Activated naive CD8-positive, alpha-beta T cell treated with anti-CD3 and anti-CD28 coated beads, Interleukin-2, amount 50 U/mL, for 24 hours (primary cell): ENCODE measurements around the gene WDFY4.
A peak's percentile ranks its signal among the peaks of the same experiment; 100 is the strongest.

Experiments
- ATAC-seq: fragments of 150-1000 bp; cut with Tn5 transposase; one replicate; pipeline ENCODE4 v1.10.0; 2021
- DNase-seq: peaks from one replicate; pipeline ENCODE4 v3.0.0; 2021
- H3K27ac Mint-ChIP-seq: one replicate; pipeline ENCODE4 v1.8.0; 2021; ENCODE audit warnings: mild to moderate bottlenecking, mixed read lengths
- H3K27me3 Mint-ChIP-seq: one replicate; pipeline ENCODE4 v1.8.0; 2021; ENCODE audit warnings: mixed read lengths
- H3K36me3 Mint-ChIP-seq: one replicate; pipeline ENCODE4 v1.8.0; 2021; ENCODE audit warnings: low read depth, mixed read lengths
- H3K4me1 Mint-ChIP-seq: one replicate; pipeline ENCODE4 v1.8.0; 2021; ENCODE audit warnings: mixed read lengths
- H3K4me3 Mint-ChIP-seq: one replicate; pipeline ENCODE4 v1.8.0; 2021; ENCODE audit warnings: mild to moderate bottlenecking, moderate library complexity, mixed read lengths
- H3K9me3 Mint-ChIP-seq: one replicate; pipeline ENCODE4 v1.8.0; 2021; ENCODE audit warnings: mixed read lengths

Gene WDFY4

GRCh38 chr10:48799341-48800006, 114.8 kb downstream of the WDFY4 start:
- DNase-seq: no peak
- no peak for ATAC-seq
- Mint-ChIP-seq H3K4me3 (no peak overlapping the region), H3K9me3 (peaks cover 10% of the 10 kb centered on the region), H3K36me3 (peaks cover 11% of the 10 kb centered on the region), H3K27ac (peak overlapping the region; percentile 91), H3K27me3 (no peaks in the 10 kb centered on the region), H3K4me1 (peaks cover 44% of the 10 kb centered on the region)

GRCh38 chr10:48800007-48800675, 115.5 kb downstream of the WDFY4 start:
- Mint-ChIP-seq H3K4me1 (peaks cover 50% of the 10 kb centered on the region), H3K27me3 (no peaks in the 10 kb centered on the region), H3K4me3 (peak overlapping the region; percentile 51), H3K9me3 (peaks cover 10% of the 10 kb centered on the region), H3K36me3 (peaks cover 11% of the 10 kb centered on the region), H3K27ac (peak overlapping the region; percentile 91)
- ATAC-seq: peak; percentile 23
- DNase-seq: no peak

- Mint-ChIP-seq H3K4me1 (peaks cover 59% of the 10 kb centered on the region), H3K27ac (no peak overlapping the region), H3K4me3 (peak overlapping the region; percentile 51), H3K27me3 (no peaks in the 10 kb centered on the region), H3K9me3 (peaks cover 10% of the 10 kb centered on the region), H3K36me3 (peaks cover 11% of the 10 kb centered on the region)
- DNase-seq: no peak
- no peak for ATAC-seq
These were observed 116.3 kb downstream of the WDFY4 start for GRCh38 chr10:48801001-48801421.

- peaks cover 11% of the 10 kb centered on the region for H3K36me3 Mint-ChIP-seq
- H3K4me1 Mint-ChIP-seq: peaks cover 59% of the 10 kb centered on the region
- ATAC-seq (peak; percentile 48), DNase-seq (no peak)
- peaks cover 10% of the 10 kb centered on the region for H3K9me3 Mint-ChIP-seq
- no peaks in the 10 kb centered on the region for H3K27me3 Mint-ChIP-seq
- no peak overlapping the region for H3K27ac Mint-ChIP-seq
- no peak overlapping the region for H3K4me3 Mint-ChIP-seq
These were observed 118.0 kb downstream of the WDFY4 start for GRCh38 chr10:48802611-48803071.

GRCh38 chr10:48803801-48804584, 119.3 kb downstream of the WDFY4 start:
- Mint-ChIP-seq H3K4me3 (no peak overlapping the region), H3K27ac (no peak overlapping the region), H3K36me3 (peaks cover 11% of the 10 kb centered on the region), H3K27me3 (no peaks in the 10 kb centered on the region), H3K4me1 (peaks cover 57% of the 10 kb centered on the region), H3K9me3 (peaks cover 10% of the 10 kb centered on the region)
- ATAC-seq (no peak), DNase-seq (no peak)

- ATAC-seq (no peak), DNase-seq (no peak)
- peak overlapping the region; percentile 25 for H3K27ac Mint-ChIP-seq
- no peaks in the 10 kb centered on the region for H3K27me3 Mint-ChIP-seq
- peaks cover 52% of the 10 kb centered on the region for H3K4me1 Mint-ChIP-seq
- no peak overlapping the region for H3K4me3 Mint-ChIP-seq
- peaks cover 6% of the 10 kb centered on the region for H3K36me3 Mint-ChIP-seq
- peaks cover 7% of the 10 kb centered on the region for H3K9me3 Mint-ChIP-seq
These were observed 120.1 kb downstream of the WDFY4 start for GRCh38 chr10:48804740-48805182.

GRCh38 chr10:48805411-48805810, 120.7 kb downstream of the WDFY4 start:
- Mint-ChIP-seq H3K36me3 (peaks cover under 1% of the 10 kb centered on the region), H3K27ac (no peak overlapping the region), H3K27me3 (no peaks in the 10 kb centered on the region), H3K4me1 (peaks cover 45% of the 10 kb centered on the region), H3K4me3 (no peak overlapping the region), H3K9me3 (peaks cover under 1% of the 10 kb centered on the region)
- ATAC-seq (no peak), DNase-seq (no peak)

- no peaks in the 10 kb centered on the region for H3K36me3 Mint-ChIP-seq
- ATAC-seq (no peak), DNase-seq (no peak)
- H3K4me3 Mint-ChIP-seq: no peak overlapping the region
- H3K4me1 Mint-ChIP-seq: peaks cover 41% of the 10 kb centered on the region
- H3K27ac Mint-ChIP-seq: no peak overlapping the region
- no peaks in the 10 kb centered on the region for H3K27me3 Mint-ChIP-seq
- H3K9me3 Mint-ChIP-seq: no peaks in the 10 kb centered on the region
These were observed 121.2 kb downstream of the WDFY4 start for GRCh38 chr10:48805848-48806247.

GRCh38 chr10:48806342-48806741, 121.7 kb downstream of the WDFY4 start:
- Mint-ChIP-seq H3K36me3 (no peaks in the 10 kb centered on the region), H3K4me1 (peaks cover 36% of the 10 kb centered on the region), H3K9me3 (no peaks in the 10 kb centered on the region), H3K4me3 (no peak overlapping the region), H3K27ac (no peak overlapping the region), H3K27me3 (no peaks in the 10 kb centered on the region)
- no peak for ATAC-seq
- no peak for DNase-seq

GRCh38 chr10:48807791-48808470, 123.3 kb downstream of the WDFY4 start:
- Mint-ChIP-seq H3K4me1 (peaks cover 22% of the 10 kb centered on the region), H3K36me3 (peaks cover 4% of the 10 kb centered on the region), H3K4me3 (no peak overlapping the region), H3K9me3 (no peaks in the 10 kb centered on the region), H3K27ac (no peak overlapping the region), H3K27me3 (no peaks in the 10 kb centered on the region)
- ATAC-seq: no peak
- no peak for DNase-seq

GRCh38 chr10:48809261-48809660, 124.6 kb downstream of the WDFY4 start:
- Mint-ChIP-seq H3K9me3 (no peaks in the 10 kb centered on the region), H3K27me3 (no peaks in the 10 kb centered on the region), H3K4me1 (peaks cover 17% of the 10 kb centered on the region), H3K27ac (no peak overlapping the region), H3K36me3 (peaks cover 4% of the 10 kb centered on the region), H3K4me3 (no peak overlapping the region)
- ATAC-seq (no peak), DNase-seq (no peak)

GRCh38 chr10:48811461-48811860, 126.8 kb downstream of the WDFY4 start:
- no peaks in the 10 kb centered on the region for H3K9me3 Mint-ChIP-seq
- no peak overlapping the region for H3K27ac Mint-ChIP-seq
- no peaks in the 10 kb centered on the region for H3K4me1 Mint-ChIP-seq
- H3K4me3 Mint-ChIP-seq: no peak overlapping the region
- no peak for DNase-seq
- H3K36me3 Mint-ChIP-seq: peaks cover 4% of the 10 kb centered on the region
- ATAC-seq: no peak
- no peaks in the 10 kb centered on the region for H3K27me3 Mint-ChIP-seq

- H3K4me1 Mint-ChIP-seq: no peaks in the 10 kb centered on the region
- ATAC-seq: no peak
- no peak overlapping the region for H3K27ac Mint-ChIP-seq
- no peaks in the 10 kb centered on the region for H3K9me3 Mint-ChIP-seq
- no peaks in the 10 kb centered on the region for H3K27me3 Mint-ChIP-seq
- peaks cover 4% of the 10 kb centered on the region for H3K36me3 Mint-ChIP-seq
- DNase-seq: no peak
- no peak overlapping the region for H3K4me3 Mint-ChIP-seq
These were observed 127.2 kb downstream of the WDFY4 start for GRCh38 chr10:48811917-48812316.

GRCh38 chr10:48813291-48813690, 128.6 kb downstream of the WDFY4 start:
- no peaks in the 10 kb centered on the region for H3K4me1 Mint-ChIP-seq
- no peaks in the 10 kb centered on the region for H3K27me3 Mint-ChIP-seq
- DNase-seq: no peak
- H3K4me3 Mint-ChIP-seq: no peak overlapping the region
- H3K9me3 Mint-ChIP-seq: no peaks in the 10 kb centered on the region
- no peak overlapping the region for H3K27ac Mint-ChIP-seq
- H3K36me3 Mint-ChIP-seq: peaks cover 4% of the 10 kb centered on the region
- no peak for ATAC-seq
